Gastroesophageal sphincter (tissue), 3 donors: Measurements from ENCODE around the gene C19orf44.

ENCODE experiments used
- EP300 ChIP-seq: sonication (generic); formaldehyde crosslinking; IDR thresholded peaks from one replicate; pipeline ENCODE4 v1.6.1; 2017; ENCODE audit warnings: antibody characterized with exemption, mild to moderate bottlenecking
- POLR2A ChIP-seq, 2 donors: fragments of 450-650 bp; IDR thresholded peaks; one replicate each; pipeline ENCODE4 v1.6.1; 2017; ENCODE audit warnings: antibody characterized with exemption in 2 of 2, mild to moderate bottlenecking in 2 of 2, moderate library complexity in 1 of 2
- POLR2AphosphoS5 ChIP-seq: sonication (generic); formaldehyde crosslinking; IDR thresholded peaks from one replicate; pipeline ENCODE4 v1.6.1; 2017; ENCODE audit warnings: antibody characterized with exemption
- TF ChIP-seq, protein P1 (sequence below), 4 experiments: fragments of 200-600 bp in 2 of 4; fragments of 450-650 bp in 2 of 4; sonication (generic) in 1 of 4; IDR thresholded peaks; one replicate each; pipeline ENCODE4 v1.5.1; 2017 to 2019; ENCODE audit warnings: antibody characterized with exemption in 4 of 4, mild to moderate bottlenecking in 2 of 4, moderate library complexity in 2 of 4

DNA sequence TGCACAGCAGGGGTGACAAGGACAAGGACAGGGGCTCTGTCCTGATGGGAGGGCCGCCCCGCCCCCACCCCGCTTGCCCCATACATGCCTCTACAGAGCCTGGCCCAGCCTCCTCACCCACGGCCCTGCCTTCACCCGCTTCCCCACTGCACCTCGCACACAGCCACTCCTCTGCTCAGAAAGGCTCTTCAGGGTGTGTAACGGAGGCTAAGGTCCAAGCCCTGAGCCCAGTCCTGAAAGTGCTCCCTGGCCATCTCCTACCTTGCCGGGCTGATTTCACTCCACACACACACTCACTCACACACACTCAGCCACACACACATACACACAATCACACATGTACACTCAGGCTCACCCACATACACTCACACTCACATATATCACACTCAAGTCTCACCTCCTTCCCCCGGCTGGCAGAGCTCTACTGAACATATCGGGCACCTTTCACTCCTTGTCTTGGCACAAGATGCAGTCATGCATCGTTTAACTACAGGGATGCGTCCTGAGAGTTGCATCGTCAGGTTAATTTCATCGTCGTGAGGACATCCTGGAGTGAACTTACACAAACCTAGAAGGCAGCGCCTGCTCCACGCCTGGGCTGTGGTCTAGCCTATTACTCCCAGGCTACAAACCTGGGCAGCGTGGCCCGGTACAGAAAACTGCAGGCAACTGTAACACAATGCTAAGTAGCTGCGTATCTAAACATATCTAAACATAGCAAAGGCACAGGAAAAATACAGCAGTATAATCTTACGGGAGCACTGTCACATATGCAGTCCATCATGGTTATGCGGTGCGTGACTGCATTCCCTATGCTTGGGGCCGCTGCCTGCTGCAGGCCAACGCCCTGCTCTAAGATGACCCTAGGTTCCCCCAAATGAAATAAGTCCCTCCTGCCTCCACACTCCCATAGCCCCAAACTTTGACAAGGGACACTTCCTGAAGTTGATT is 37.5 kb upstream of the C19orf44 start:
- TF ChIP-seq, protein P1, sequence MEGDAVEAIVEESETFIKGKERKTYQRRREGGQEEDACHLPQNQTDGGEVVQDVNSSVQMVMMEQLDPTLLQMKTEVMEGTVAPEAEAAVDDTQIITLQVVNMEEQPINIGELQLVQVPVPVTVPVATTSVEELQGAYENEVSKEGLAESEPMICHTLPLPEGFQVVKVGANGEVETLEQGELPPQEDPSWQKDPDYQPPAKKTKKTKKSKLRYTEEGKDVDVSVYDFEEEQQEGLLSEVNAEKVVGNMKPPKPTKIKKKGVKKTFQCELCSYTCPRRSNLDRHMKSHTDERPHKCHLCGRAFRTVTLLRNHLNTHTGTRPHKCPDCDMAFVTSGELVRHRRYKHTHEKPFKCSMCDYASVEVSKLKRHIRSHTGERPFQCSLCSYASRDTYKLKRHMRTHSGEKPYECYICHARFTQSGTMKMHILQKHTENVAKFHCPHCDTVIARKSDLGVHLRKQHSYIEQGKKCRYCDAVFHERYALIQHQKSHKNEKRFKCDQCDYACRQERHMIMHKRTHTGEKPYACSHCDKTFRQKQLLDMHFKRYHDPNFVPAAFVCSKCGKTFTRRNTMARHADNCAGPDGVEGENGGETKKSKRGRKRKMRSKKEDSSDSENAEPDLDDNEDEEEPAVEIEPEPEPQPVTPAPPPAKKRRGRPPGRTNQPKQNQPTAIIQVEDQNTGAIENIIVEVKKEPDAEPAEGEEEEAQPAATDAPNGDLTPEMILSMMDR (IDR thresholded peaks at IDR 0.05), result no peak
- TF ChIP-seq POLR2A (IDR thresholded peaks at IDR 0.05), result no peak
- no peak for TF ChIP-seq EP300
- no peak for TF ChIP-seq POLR2AphosphoS5
